Erythroblast (primary cell): Measurements from ENCODE around the gene CHRNA7.

ENCODE experiments used
- GATA1 ChIP-seq: IDR thresholded peaks from 2 replicates; pipeline ENCODE4 v1.6.1; 2011; ENCODE audit warnings: low read depth, mild to moderate bottlenecking, control low read depth, low read length, moderate library complexity
- POLR2A ChIP-seq: IDR thresholded peaks from 2 replicates; pipeline ENCODE4 v1.6.1; 2011; ENCODE audit warnings: mild to moderate bottlenecking, low read length

GRCh38 chr15:32029409-32029861 lies 880 bp upstream of the CHRNA7 start:
- TF ChIP-seq POLR2A = no peak
- no peak for TF ChIP-seq GATA1
